ENCODE measurements around the gene RALGPS2.

The RALGPS2 gene

DNA sequence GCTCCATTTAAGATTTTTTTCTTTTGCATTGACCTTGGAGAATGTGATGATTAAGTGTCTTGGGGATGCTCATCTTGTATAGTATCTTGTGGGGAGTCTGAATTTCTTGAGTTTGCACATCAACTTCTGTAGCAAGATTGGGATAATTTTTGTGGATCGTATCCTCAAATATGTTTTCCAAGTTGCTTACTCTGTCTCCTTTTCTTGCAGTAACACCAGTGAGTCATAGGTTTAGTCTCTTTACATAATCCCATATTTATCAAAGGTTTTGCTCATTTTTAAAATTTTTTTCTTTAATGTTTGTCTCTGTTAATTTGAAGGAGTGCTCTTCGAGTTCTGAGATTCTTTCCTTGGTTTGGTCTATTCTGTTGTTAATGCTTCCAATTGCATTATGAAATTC lies 187.6 kb downstream of the RALGPS2 start:
- H3K36me3 ChIP-seq = peaks cover 15% of the 10 kb centered on the region
- no peaks in the 10 kb centered on the region for H3K9me3 ChIP-seq (ENCODE audit: severe bottlenecking)
- no peak for TF ChIP-seq CTCF (IDR thresholded peaks at IDR 0.05; ENCODE audit: low read depth, low read length)
- DNase-seq = no peak
- H3K27ac ChIP-seq = no peak overlapping the region
- no peak overlapping the region for H3K4me3 ChIP-seq (ENCODE audit: low read depth, low read length)
- H3K27me3 ChIP-seq (ENCODE audit: insufficient read depth, low read depth, severe bottlenecking) = no peaks in the 10 kb centered on the region

- DNase-seq = no peak
- no peaks in the 10 kb centered on the region for H3K9me3 ChIP-seq (ENCODE audit: severe bottlenecking)
- no peak overlapping the region for H3K4me3 ChIP-seq (ENCODE audit: low read depth, low read length)
- TF ChIP-seq CTCF (IDR thresholded peaks at IDR 0.05; ENCODE audit: low read depth, low read length) = no peak
- no peak overlapping the region for H3K27ac ChIP-seq
- H3K36me3 ChIP-seq = peaks cover 11% of the 10 kb centered on the region
- H3K27me3 ChIP-seq (ENCODE audit: insufficient read depth, low read depth, severe bottlenecking) = no peaks in the 10 kb centered on the region
Observed at GRCh38 chr1:178916448-178917174, 191.6 kb downstream of the RALGPS2 start.

DNA sequence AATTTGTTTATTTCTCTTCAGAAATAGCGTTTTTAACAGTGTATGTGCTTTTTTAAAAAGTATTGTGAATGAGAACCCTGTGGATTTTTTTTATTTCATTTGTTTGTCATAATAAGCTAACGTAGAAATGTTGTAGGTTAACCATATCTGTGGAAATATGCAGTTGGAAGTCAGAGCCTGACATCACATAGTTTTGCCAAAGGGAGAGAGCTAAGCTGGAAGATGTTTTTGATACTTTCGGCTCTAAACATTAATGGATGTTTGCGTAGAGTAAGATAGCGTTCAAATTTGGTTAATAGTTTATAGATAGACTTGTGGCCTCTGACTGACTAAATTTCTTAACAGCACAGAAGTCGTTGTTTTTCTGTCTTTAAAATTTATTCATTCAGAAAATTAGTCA lies 193.3 kb downstream of the RALGPS2 start:
- Histone ChIP-seq H3K4me3 (ENCODE audit: low read depth, low read length) (no peak overlapping the region), H3K36me3 (peaks cover 11% of the 10 kb centered on the region), H3K27me3 (ENCODE audit: insufficient read depth, low read depth, severe bottlenecking) (no peaks in the 10 kb centered on the region), H3K27ac (no peak overlapping the region), H3K9me3 (ENCODE audit: severe bottlenecking) (no peaks in the 10 kb centered on the region)
- no peak for DNase-seq
- TF ChIP-seq CTCF (IDR thresholded peaks at IDR 0.05; ENCODE audit: low read depth, low read length) = no peak

GRCh38 chr1:178918955-178919354 lies 193.9 kb downstream of the RALGPS2 start:
- DNase-seq = no peak
- Histone ChIP-seq H3K4me3 (ENCODE audit: low read depth, low read length) (no peak overlapping the region), H3K27me3 (ENCODE audit: insufficient read depth, low read depth, severe bottlenecking) (no peaks in the 10 kb centered on the region), H3K9me3 (ENCODE audit: severe bottlenecking) (no peaks in the 10 kb centered on the region), H3K27ac (no peak overlapping the region), H3K36me3 (peaks cover 11% of the 10 kb centered on the region)
- TF ChIP-seq CTCF (IDR thresholded peaks at IDR 0.05; ENCODE audit: low read depth, low read length) = no peak

DNA sequence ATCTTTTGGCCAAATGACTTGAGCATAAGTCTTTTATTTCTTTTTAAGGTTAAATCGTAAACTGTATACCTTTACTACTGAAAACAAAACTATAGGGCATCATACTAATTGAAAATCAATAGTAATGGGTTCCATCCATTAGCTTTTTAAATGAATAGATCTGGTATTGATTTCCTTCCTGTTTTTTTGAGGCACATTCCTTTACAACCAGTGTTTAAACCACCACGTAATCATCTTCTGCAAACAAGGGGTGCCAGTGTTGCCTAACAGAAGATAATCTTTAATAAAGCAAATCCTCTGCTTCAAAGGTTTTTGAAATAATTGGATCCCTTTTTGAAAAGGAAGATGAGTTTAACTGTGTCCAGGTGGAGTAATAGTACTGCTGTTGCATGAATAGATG lies 194.5 kb downstream of the RALGPS2 start:
- DNase-seq = no peak
- Histone ChIP-seq H3K27me3 (ENCODE audit: insufficient read depth, low read depth, severe bottlenecking) (no peaks in the 10 kb centered on the region), H3K27ac (no peak overlapping the region), H3K4me3 (ENCODE audit: low read depth, low read length) (no peak overlapping the region), H3K36me3 (peaks cover 11% of the 10 kb centered on the region), H3K9me3 (ENCODE audit: severe bottlenecking) (no peaks in the 10 kb centered on the region)
- no peak for TF ChIP-seq CTCF (IDR thresholded peaks at IDR 0.05; ENCODE audit: low read depth, low read length)

- no peak overlapping the region for H3K4me3 ChIP-seq (ENCODE audit: low read depth, low read length)
- peaks cover 8% of the 10 kb centered on the region for H3K36me3 ChIP-seq
- no peak overlapping the region for H3K27ac ChIP-seq
- no peak for TF ChIP-seq CTCF (IDR thresholded peaks at IDR 0.05; ENCODE audit: low read depth, low read length)
- H3K27me3 ChIP-seq (ENCODE audit: insufficient read depth, low read depth, severe bottlenecking) = no peaks in the 10 kb centered on the region
- H3K9me3 ChIP-seq (ENCODE audit: severe bottlenecking) = no peaks in the 10 kb centered on the region
- no peak for DNase-seq
Observed at GRCh38 chr1:178921499-178921898, 196.5 kb downstream of the RALGPS2 start.

All from WERI-Rb-1 (cell line).